ENCODE measurements around the gene PITRM1.

DNA sequence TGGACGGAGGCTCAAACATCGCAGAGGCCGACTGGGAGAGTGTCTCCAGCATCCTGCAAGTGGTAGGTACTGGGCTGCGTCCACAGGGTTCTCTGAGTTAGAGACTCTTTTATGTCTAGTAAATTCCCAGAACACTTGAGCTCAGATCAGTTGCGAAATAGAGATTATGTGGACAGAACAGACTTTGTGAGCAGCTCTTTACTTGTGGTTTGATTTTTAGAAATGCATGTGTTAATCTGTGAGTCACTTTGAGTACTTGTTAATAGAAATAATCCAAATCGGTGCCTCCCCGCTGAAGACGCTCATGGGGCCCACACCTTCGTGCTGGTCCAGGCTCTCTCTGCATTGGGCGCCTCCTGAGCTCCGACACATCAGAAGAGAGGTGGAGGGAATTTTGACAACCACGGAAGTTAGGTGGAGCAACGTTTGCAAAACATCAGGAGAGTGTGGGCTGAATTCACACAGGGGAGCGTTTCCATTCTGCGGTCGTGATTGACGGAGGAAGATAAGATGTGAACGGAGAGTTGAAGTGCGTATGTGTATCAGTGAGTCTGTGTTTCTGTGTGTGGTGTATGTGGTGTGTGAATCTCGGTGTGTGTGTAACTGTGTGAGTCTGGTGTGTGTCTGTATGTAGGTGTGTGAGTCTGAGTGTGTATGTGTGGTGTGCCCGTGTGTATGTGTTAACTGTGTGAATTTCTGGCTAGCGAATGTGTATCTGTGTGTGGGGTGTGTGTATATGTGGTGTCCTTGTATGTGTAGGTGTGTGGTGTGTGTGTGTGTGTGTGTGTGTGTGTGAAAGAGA lies 73.1 kb downstream of the PITRM1 start:
- no peak for TF ChIP-seq POLR2A (IDR thresholded peaks at IDR 0.05; ENCODE audit: low read depth, low read length)
- TF ChIP-seq POLR2AphosphoS5 (IDR thresholded peaks at IDR 0.05; ENCODE audit: low read depth, low read length) = no peak
- no peak for TF ChIP-seq TAF1 (IDR thresholded peaks at IDR 0.05; ENCODE audit: borderline replicate concordance, low read depth, low read length)
